H1 (cell line): ENCODE results near the gene CCNY. TPM values are rescaled to one million over a fixed set of nuclear protein-coding genes. Genes with fewer than 3 reads are reported as not detected.

Source experiments
- CEBPB ChIP-seq: IDR thresholded peaks from 2 replicates; pipeline ENCODE4 v1.6.1; 2012; ENCODE audit warnings: low read depth, low read length
- JUN ChIP-seq: IDR thresholded peaks from 2 replicates; pipeline ENCODE4 v1.6.1; 2011; ENCODE audit warnings: low read depth, mild to moderate bottlenecking, improper control_type of control experiment, low read length
- SIX5 ChIP-seq: IDR thresholded peaks from 2 replicates; pipeline ENCODE4 v1.6.1; 2011; ENCODE audit warnings: mild to moderate bottlenecking, low read depth, low read length
- polyA plus RNA-seq, 7 experiments: library from polyadenylated mRNA; depleted of rRNA in 3 of 7; stranded (reverse) in 5 of 7; unstranded in 2 of 7; fragments of >200 nt in 5 of 7; fragments of 200-250 nt in 2 of 7; gene quantifications; 1 replicate in 5 of 7; 2 replicates in 1 of 7; 4 replicates in 1 of 7; pipeline versions ENCODE4 v1.2.1 to v1.2.3, GENCODE V29; 2011 to 2013; ENCODE audit warnings: missing spikeins in 2 of 7, mixed read lengths in 2 of 7
- total RNA-seq: library from RNA; stranded (reverse); fragmentation: NEBNext Ultra II Directional; extraction: Animal tissue kit (Norgen Biotek cat#: 25700); gene quantifications from 2 replicates; pipeline ENCODE4 v1.2.1, GENCODE V29; 2021

The CCNY gene
- total and polyA plus RNA-seq, 2 of the 8 experiments (the other 6 are each of a cell fraction or from before 2014, with no cell fraction given) = 25.3 to 68.2 TPM

GRCh38 chr10:35371731-35372130 is 35.4 kb downstream of the CCNY start (continued):
- TF ChIP-seq SIX5 (no peak), CEBPB (no peak), JUN (no peak)
- TF ChIP-seq, all 59 proteins: peak for 0
